B cell (primary cell): Measurements from ENCODE around the gene GMPPA.

Experiments used
- CTCF ChIP-seq: fragments of 200-600 bp; IDR thresholded peaks from one replicate; pipeline ENCODE4 v1.8.0; 2022; ENCODE audit warnings: antibody characterized with exemption, mild to moderate bottlenecking
- EZH2 ChIP-seq: IDR thresholded peaks from 2 replicates; pipeline ENCODE4 v1.6.1; 2012; ENCODE audit warnings: borderline replicate concordance, low read depth, mild to moderate bottlenecking, moderate library complexity, low read length; ENCODE audit not compliant: insufficient read depth, poor library complexity, severe bottlenecking

DNA sequence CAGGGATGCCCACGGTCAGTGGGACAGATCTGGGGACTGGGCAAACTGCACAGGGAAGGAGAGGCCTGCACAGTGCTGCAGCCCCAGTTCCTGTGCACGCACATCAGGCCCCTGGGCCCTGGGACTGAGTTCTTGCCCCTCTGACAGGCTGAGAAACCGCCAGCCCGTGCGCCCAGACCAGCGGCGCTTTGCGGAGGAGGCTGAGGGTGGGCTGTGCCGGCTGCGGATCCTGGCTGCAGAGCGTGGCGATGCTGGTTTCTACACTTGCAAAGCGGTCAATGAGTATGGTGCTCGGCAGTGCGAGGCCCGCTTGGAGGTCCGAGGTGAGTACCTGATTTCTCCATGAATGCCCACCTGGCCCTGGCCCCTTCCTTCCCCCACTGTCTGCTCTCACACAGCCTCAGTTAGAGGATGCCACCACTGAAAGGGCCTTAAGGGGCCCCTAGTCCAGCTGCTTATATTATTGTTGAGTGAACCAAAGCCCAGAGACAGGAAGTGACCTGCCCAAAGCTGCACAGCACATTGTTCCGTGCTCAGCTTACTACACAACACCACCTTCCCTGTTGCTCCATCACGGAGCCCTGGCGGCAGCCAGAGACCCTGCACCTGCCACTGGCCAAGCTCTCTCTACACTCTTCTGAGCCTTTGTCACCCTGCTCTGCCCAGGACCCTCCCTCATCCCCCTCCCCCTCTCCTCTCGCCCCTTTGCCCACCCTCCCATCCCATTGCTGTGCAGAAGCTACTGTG lies 34.2 kb upstream of the GMPPA start:
- no peak for TF ChIP-seq CTCF
- TF ChIP-seq EZH2: no peak
